H1 (cell line): Measurements from ENCODE around the gene MAST2. TPM values are rescaled to one million over a fixed set of nuclear protein-coding genes. Genes with fewer than 3 reads are reported as not detected.

ENCODE experiments used
- CTCF ChIA-PET: fragments of 300-600 bp; sonication (Branson Sonifier 250); formaldehyde crosslinking; loops from one replicate; lab custom pipeline; 2021; ENCODE audit not compliant: partially characterized antibody; lab: Charles Lee
- POLR2A ChIA-PET: fragments of 300-600 bp; sonication (Branson Sonifier 250); formaldehyde crosslinking; loops from one replicate; lab custom pipeline; 2021; ENCODE audit warnings: inconsistent platforms; ENCODE audit not compliant: partially characterized antibody; lab: Charles Lee
- DNase-seq, 2 experiments: peaks; one replicate each; pipeline versions ENCODE4 v3.0.0 to v3.0.0-alpha.2; 2010 to 2022; ENCODE audit warnings: low spot score in 2 of 2, low read depth in 1 of 2, mixed read lengths in 1 of 2
- FAIRE-seq: peaks from 2 replicates; lab custom pipeline; 2011; peaks lifted over from hg19 to GRCh38; lab: Jason Lieb, UNC
- H2AFZ ChIP-seq: 2 replicates; pipeline ENCODE4 v1.8.1; 2012; ENCODE audit warnings: low read length, inconsistent platforms
- H2AK5ac ChIP-seq: 2 replicates; pipeline ENCODE4 v1.6.1; 2013; ENCODE audit warnings: low read depth, low read length
- H2BK120ac ChIP-seq: replicated peaks from 2 replicates; pipeline ENCODE3; 2013; ENCODE audit warnings: low read depth, low read length, inconsistent platforms
- H2BK12ac ChIP-seq: 2 replicates; pipeline ENCODE4 v1.6.1; 2013; ENCODE audit warnings: low read depth, low read length
- H2BK15ac ChIP-seq: 2 replicates; pipeline ENCODE4 v1.6.1; 2013; ENCODE audit warnings: low read length
- H2BK20ac ChIP-seq: 2 replicates; pipeline ENCODE4 v1.6.1; 2013; ENCODE audit warnings: low read length
- H2BK5ac ChIP-seq: 2 replicates; pipeline ENCODE4 v1.6.1; 2013; ENCODE audit warnings: low read depth, low read length
- H3K14ac ChIP-seq: 2 replicates; pipeline ENCODE4 v1.6.1; 2013; ENCODE audit warnings: inconsistent platforms; ENCODE audit not compliant: insufficient read length
- H3K18ac ChIP-seq: 2 replicates; pipeline ENCODE4 v1.6.1; 2013; ENCODE audit warnings: low read length; ENCODE audit errors: extremely low read depth
- H3K23ac ChIP-seq: 2 replicates; pipeline ENCODE4 v1.6.1; 2013; ENCODE audit warnings: inconsistent platforms; ENCODE audit not compliant: insufficient read length
- H3K23me2 ChIP-seq: 2 replicates; pipeline ENCODE4 v1.6.1; 2013; ENCODE audit warnings: low read depth, low read length
- H3K27ac ChIP-seq: 2 replicates; pipeline ENCODE4 v1.6.1; 2011; ENCODE audit warnings: low read depth, low read length, inconsistent platforms
- H3K27me3 ChIP-seq, 4 experiments: replicated peaks in 1 of 4; 1 replicate in 1 of 4; 2 replicates in 3 of 4; pipeline versions ENCODE4 v1.6.1 to v1.8.1; 2011 to 2013; ENCODE audit warnings: low read length in 3 of 4, mild to moderate bottlenecking in 3 of 4, inconsistent platforms in 2 of 4, mixed read lengths in 2 of 4, moderate library complexity in 1 of 4; ENCODE audit not compliant: control insufficient read depth in 3 of 4, insufficient read depth in 3 of 4; ENCODE audit errors: extremely low read depth in 1 of 4
- H3K36me3 ChIP-seq, 4 experiments: 2 replicates each; pipeline versions ENCODE4 v1.6.1 to v1.8.1; 2011 to 2013; ENCODE audit warnings: mild to moderate bottlenecking in 4 of 4, low read length in 3 of 4, moderate library complexity in 2 of 4, control low read depth in 1 of 4, inconsistent platforms in 1 of 4; ENCODE audit not compliant: insufficient read depth in 4 of 4, control insufficient read depth in 2 of 4
- H3K4ac ChIP-seq: replicated peaks from 2 replicates; pipeline ENCODE3; 2013; ENCODE audit warnings: low read length, low read depth, mixed read lengths, inconsistent platforms; ENCODE audit not compliant: insufficient read length
- H3K4me1 ChIP-seq, 4 experiments: replicated peaks in 1 of 4; 1 replicate in 1 of 4; 2 replicates in 3 of 4; pipeline versions ENCODE4 v1.6.1 to v1.8.1; 2011 to 2013; ENCODE audit warnings: low read length in 3 of 4, inconsistent platforms in 2 of 4, mixed read lengths in 1 of 4; ENCODE audit not compliant: insufficient read depth in 4 of 4, control insufficient read depth in 3 of 4
- H3K4me2 ChIP-seq, 2 experiments: 2 replicates each; pipeline versions ENCODE4 v1.6.1 to v1.8.1; 2011 to 2013; ENCODE audit warnings: low read depth in 2 of 2, low read length in 2 of 2, control low read depth in 1 of 2, inconsistent platforms in 1 of 2, mild to moderate bottlenecking in 1 of 2; ENCODE audit not compliant: insufficient read depth in 1 of 2
- H3K4me3 ChIP-seq, 4 experiments: fragments of 200-600, 300-600 bp in 1 of 4; sonication (generic), shearing (Covaris generic), sonication (Bioruptor Twin) in 1 of 4; 2 replicates each; pipeline versions ENCODE4 v1.5.1 to v1.8.1; 2011 to 2016; ENCODE audit warnings: low read length in 4 of 4, low read depth in 3 of 4, control low read depth in 2 of 4, inconsistent platforms in 2 of 4, mild to moderate bottlenecking in 2 of 4, mixed read lengths in 1 of 4, moderate library complexity in 1 of 4; ENCODE audit not compliant: insufficient read depth in 2 of 4; ENCODE audit errors: extremely low read depth in 1 of 4
- H3K56ac ChIP-seq: replicated peaks from 2 replicates; pipeline ENCODE3; 2013; ENCODE audit warnings: low read depth, mild to moderate bottlenecking, mixed read lengths, low read length, inconsistent platforms; ENCODE audit not compliant: insufficient read length
- H3K79me1 ChIP-seq: 2 replicates; pipeline ENCODE4 v1.6.1; 2013; ENCODE audit warnings: low read depth, low read length, control low read depth
- H3K79me2 ChIP-seq, 2 experiments: 2 replicates each; pipeline versions ENCODE4 v1.6.1 to v1.8.1; 2012 to 2013; ENCODE audit warnings: low read length in 2 of 2, mild to moderate bottlenecking in 2 of 2, inconsistent platforms in 1 of 2; ENCODE audit not compliant: insufficient read depth in 2 of 2, control insufficient read depth in 1 of 2
- H3K9ac ChIP-seq, 4 experiments: replicated peaks in 1 of 4; 1 replicate in 1 of 4; 2 replicates in 3 of 4; pipeline versions ENCODE4 v1.6.1 to v1.8.1; 2011 to 2013; ENCODE audit warnings: low read depth in 3 of 4, low read length in 3 of 4, control low read depth in 2 of 4, mild to moderate bottlenecking in 2 of 4, moderate library complexity in 2 of 4, inconsistent platforms in 1 of 4; ENCODE audit errors: extremely low read depth in 1 of 4
- H3K9me3 ChIP-seq, 2 experiments: 2 replicates each; pipeline versions ENCODE4 v1.6.1 to v1.8.1; 2012 to 2013; ENCODE audit warnings: mild to moderate bottlenecking in 2 of 2, moderate library complexity in 2 of 2, control low read depth in 1 of 2, inconsistent platforms in 1 of 2, low read depth in 1 of 2, low read length in 1 of 2, mixed read lengths in 1 of 2; ENCODE audit not compliant: insufficient read depth in 2 of 2
- H4K20me1 ChIP-seq, 2 experiments: replicated peaks in 1 of 2; 2 replicates each; pipeline versions ENCODE3 to v1.8.1; 2011 to 2013; ENCODE audit warnings: inconsistent platforms in 2 of 2, low read length in 2 of 2, mild to moderate bottlenecking in 1 of 2; ENCODE audit not compliant: insufficient read depth in 2 of 2, control insufficient read depth in 1 of 2
- H4K5ac ChIP-seq: 2 replicates; pipeline ENCODE4 v1.6.1; 2013; ENCODE audit warnings: low read length, low read depth, mixed read lengths, inconsistent platforms; ENCODE audit not compliant: insufficient read length
- H4K8ac ChIP-seq: 2 replicates; pipeline ENCODE4 v1.8.0; 2013; ENCODE audit warnings: mild to moderate bottlenecking, moderate library complexity, low read length, inconsistent platforms; ENCODE audit not compliant: insufficient read depth; ENCODE audit errors: extremely low read depth
- H4K91ac ChIP-seq: replicated peaks from 2 replicates; pipeline ENCODE3; 2013; ENCODE audit warnings: low read length, mixed read lengths, inconsistent platforms; ENCODE audit not compliant: insufficient read length
- BACH1 ChIP-seq: IDR thresholded peaks from 2 replicates; pipeline ENCODE4 v1.6.1; 2012; ENCODE audit warnings: low read length, improper control_type of control experiment
- CREB1 ChIP-seq: IDR thresholded peaks from 2 replicates; pipeline ENCODE4 v1.6.1; 2012; ENCODE audit warnings: inconsistent platforms
- CTCF ChIP-seq, 3 experiments: IDR thresholded peaks; 1 replicate in 2 of 3; 2 replicates in 1 of 3; pipeline versions ENCODE4 v1.5.1 to v1.6.1; 2011; ENCODE audit warnings: low read length in 3 of 3, mild to moderate bottlenecking in 3 of 3, inconsistent platforms in 2 of 3, low read depth in 1 of 3, moderate library complexity in 1 of 3; ENCODE audit not compliant: insufficient read depth in 1 of 3; ENCODE audit errors: control extremely low read depth in 1 of 3
- E2F6 ChIP-seq: IDR thresholded peaks from 2 replicates; pipeline ENCODE4 v1.6.1; 2012; ENCODE audit warnings: inconsistent platforms
- EZH2 ChIP-seq: fragments of 200-600 bp; sonication (generic); IDR thresholded peaks from 2 replicates; pipeline ENCODE4 v1.7.1; 2012; ENCODE audit warnings: low read depth, mild to moderate bottlenecking, moderate library complexity, low read length, inconsistent platforms; ENCODE audit not compliant: severe bottlenecking
- NANOG ChIP-seq: IDR thresholded peaks from 2 replicates; pipeline ENCODE4 v1.6.1; 2011; ENCODE audit warnings: low read length, low read depth, mild to moderate bottlenecking, inconsistent platforms; ENCODE audit not compliant: insufficient read depth, poor library complexity, severe bottlenecking
- PHF8 ChIP-seq: fragments of 200-600 bp; sonication (generic); conservative IDR thresholded peaks from 2 replicates; pipeline ENCODE4 v1.7.1; 2012; ENCODE audit warnings: low read depth, mild to moderate bottlenecking, inconsistent platforms, low read length, moderate library complexity
- SIRT6 ChIP-seq: IDR thresholded peaks from one replicate; pipeline ENCODE4 v1.7.1; 2012; ENCODE audit warnings: low read length, inconsistent platforms
- SRF ChIP-seq: IDR thresholded peaks from 2 replicates; pipeline ENCODE4 v1.6.1; 2011; ENCODE audit warnings: mild to moderate bottlenecking, low read depth, low read length, moderate library complexity
- SUZ12 ChIP-seq: fragments of 200-600 bp; sonication (generic); IDR thresholded peaks from 2 replicates; pipeline ENCODE4 v1.6.1; 2012; ENCODE audit warnings: mild to moderate bottlenecking, inconsistent platforms, low read length, moderate library complexity, mixed read lengths
- WGBS, 2 experiments: shearing (Covaris generic) in 1 of 2; methylation state at CpG; one replicate each; pipeline versions ENCODE4 v1.1.6 to v1.1.7; 2013 to 2015; ENCODE audit warnings: low lambda C conversion rate in 2 of 2, mixed read lengths in 2 of 2, inconsistent platforms in 1 of 2, low coverage in 1 of 2, missing lambda C conversion rate in 1 of 2; ENCODE audit not compliant: insufficient replicate concordance in 2 of 2, insufficient coverage in 1 of 2, insufficient read length in 1 of 2; ENCODE audit errors: extremely low coverage in 1 of 2, missing lambda C conversion rate in 1 of 2; 5-methylcytosine and 5-hydroxymethylcytosine counted together
- polyA plus RNA-seq, 7 experiments: library from polyadenylated mRNA; depleted of rRNA in 3 of 7; stranded (reverse) in 5 of 7; unstranded in 2 of 7; fragments of >200 nt in 5 of 7; fragments of 200-250 nt in 2 of 7; gene quantifications; 1 replicate in 5 of 7; 2 replicates in 1 of 7; 4 replicates in 1 of 7; pipeline versions ENCODE4 v1.2.1 to v1.2.3, GENCODE V29; 2011 to 2013; ENCODE audit warnings: missing spikeins in 2 of 7, mixed read lengths in 2 of 7
- total RNA-seq: library from RNA; stranded (reverse); fragmentation: NEBNext Ultra II Directional; extraction: Animal tissue kit (Norgen Biotek cat#: 25700); gene quantifications from 2 replicates; pipeline ENCODE4 v1.2.1, GENCODE V29; 2021

Gene MAST2
- total and polyA plus RNA-seq, 2 of the 8 experiments (the other 6 are each of a cell fraction or from before 2014, with no cell fraction given), result 20.5 to 35.4 TPM

- H3K4me1 ChIP-seq, result peaks cover 0 to 16% (median 9%) of the 10 kb centered on the region in 4 experiments; a peak in 4 of 7 replicates
- TF ChIP-seq CREB1 (no peak), EZH2 (no peak), SUZ12 (no peak), SIRT6 (no peak), PHF8 (no peak), NANOG (no peak), CTCF (IDR thresholded peaks at IDR 0.05; ENCODE audit: control extremely low read depth in 1 of 3, insufficient read depth in 1 of 3, low read depth in 1 of 3, low read length in 3 of 3) (no peak), BACH1 (no peak), SRF (no peak), E2F6 (no peak)
Measured at GRCh38 chr1:45913183-45913683, 109.8 kb downstream of the MAST2 start.

More at GRCh38 chr1:45913183-45913683, 109.8 kb downstream of the MAST2 start:
- H2BK120ac ChIP-seq, result no peak overlapping the region
- H3K79me1 ChIP-seq, result no peaks in the 10 kb centered on the region
- 0 out of 4 replicates have a peak, but pooled peaks cover 0 to 2% of the 10 kb centered on the region in 2 experiments for H3K79me2 ChIP-seq
- no peaks in the 10 kb centered on the region for H4K20me1 ChIP-seq
- no peak overlapping the region for H3K4me3 ChIP-seq
- H3K23ac ChIP-seq, result no peak overlapping the region
- no peak overlapping the region for H4K5ac ChIP-seq
- no peak overlapping the region for H2AFZ ChIP-seq
- no peaks in the 10 kb centered on the region for H3K9me3 ChIP-seq
- no peak overlapping the region for H4K8ac ChIP-seq
- H3K4ac ChIP-seq, result no peak overlapping the region
- no peaks in the 10 kb centered on the region for H3K27me3 ChIP-seq
- H3K4me2 ChIP-seq, result peak overlapping the region; percentile 2 to 41; a peak in 1 of 4 replicates
- H2BK20ac ChIP-seq, result no peak overlapping the region
- no peak overlapping the region for H3K18ac ChIP-seq
- POLR2A ChIA-PET, result interaction anchor here (1.0 kb wide), 1 partner anchor 9 kb away, joined by 5 read pairs; no protein-coding TSS in a partner anchor
- H3K9ac ChIP-seq, result no peak overlapping the region
- H3K23me2 ChIP-seq, result no peaks in the 10 kb centered on the region
- H4K91ac ChIP-seq, result no peak overlapping the region
- no peaks in the 10 kb centered on the region for H3K36me3 ChIP-seq
- no peak overlapping the region for H3K56ac ChIP-seq
- H2BK12ac ChIP-seq, result no peak overlapping the region
- no peak overlapping the region for H2AK5ac ChIP-seq
- CTCF ChIA-PET, result interaction anchor here (0.6 kb wide), 1 partner anchor 266 kb away, joined by 4 read pairs; no protein-coding TSS in a partner anchor
- H2BK5ac ChIP-seq, result no peak overlapping the region
- WGBS, 2 experiments, result 76% methylated on average over 6 of the region's 6 CpGs; no CpG with 5 or more reads in 1 of the 2 experiments
- no peak for FAIRE-seq
- H3K27ac ChIP-seq, result no peak overlapping the region
- no peak overlapping the region for H2BK15ac ChIP-seq
- H3K14ac ChIP-seq, result no peak overlapping the region
- no peak for DNase-seq
